GM18519 (cell line): ENCODE measurements around the gene ADIPOR1.
"Not testable (repeated sequence)": the region's sequence is repeated elsewhere in the genome, so short reads cannot be mapped to it uniquely, and the experiment has no call there.

Experiments used
- ATAC-seq: cut with Tn5 transposase; IDR thresholded peaks from one replicate; pipeline ENCODE4 v1.9.1; 2021; ENCODE audit warnings: mild to moderate bottlenecking, moderate library complexity; ENCODE audit not compliant: unreplicated experiment, low FRiP score

ADIPOR1 gene, protein sequence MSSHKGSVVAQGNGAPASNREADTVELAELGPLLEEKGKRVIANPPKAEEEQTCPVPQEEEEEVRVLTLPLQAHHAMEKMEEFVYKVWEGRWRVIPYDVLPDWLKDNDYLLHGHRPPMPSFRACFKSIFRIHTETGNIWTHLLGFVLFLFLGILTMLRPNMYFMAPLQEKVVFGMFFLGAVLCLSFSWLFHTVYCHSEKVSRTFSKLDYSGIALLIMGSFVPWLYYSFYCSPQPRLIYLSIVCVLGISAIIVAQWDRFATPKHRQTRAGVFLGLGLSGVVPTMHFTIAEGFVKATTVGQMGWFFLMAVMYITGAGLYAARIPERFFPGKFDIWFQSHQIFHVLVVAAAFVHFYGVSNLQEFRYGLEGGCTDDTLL

DNA sequence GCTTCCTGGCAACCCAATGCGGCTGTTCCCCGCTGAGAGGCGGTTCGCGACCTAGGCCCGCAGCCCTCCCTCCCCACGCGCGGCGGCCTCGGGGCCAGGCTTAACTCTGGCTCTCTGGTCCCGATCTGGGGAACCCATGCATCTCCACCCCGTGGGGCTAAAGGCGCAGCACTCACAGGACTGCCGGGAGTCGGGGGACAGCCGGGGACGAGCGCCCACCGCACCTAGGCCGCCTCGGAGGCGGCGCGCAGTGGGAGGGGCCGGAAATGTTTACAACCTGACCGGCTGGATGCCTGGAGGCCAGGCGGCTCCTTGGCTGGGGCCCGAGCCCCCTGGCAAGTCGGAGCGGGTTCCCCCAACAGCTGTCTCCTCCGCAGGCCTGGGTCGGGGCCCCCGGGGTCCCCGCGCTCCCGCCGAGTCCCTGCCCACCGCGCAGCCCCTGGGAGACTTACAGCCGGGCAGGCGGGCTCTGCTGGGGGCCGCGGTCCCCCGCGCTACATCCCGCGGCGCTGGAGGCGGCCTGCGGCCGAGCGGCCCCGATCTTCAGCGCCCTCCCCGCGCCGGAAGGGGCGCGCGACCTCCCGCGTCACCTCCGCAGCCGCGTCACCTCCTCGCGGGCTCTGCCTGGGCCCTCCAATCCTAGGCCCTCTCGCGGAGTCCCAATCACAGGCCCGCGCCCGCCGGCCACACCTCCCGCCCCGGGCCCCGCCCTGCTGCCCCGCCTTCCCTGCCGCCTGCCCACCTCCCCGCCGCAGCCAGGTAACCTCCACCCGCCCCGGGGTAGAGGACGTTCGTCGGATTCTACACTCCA lies at the start of gene ADIPOR1:
Gene ADIPOR1 (minus strand): TSS at position 580 of the 811 bp plus-strand sequence. CDS start 7,242 bp downstream, outside the sequence.
- peak; percentile 84 for ATAC-seq

DNA sequence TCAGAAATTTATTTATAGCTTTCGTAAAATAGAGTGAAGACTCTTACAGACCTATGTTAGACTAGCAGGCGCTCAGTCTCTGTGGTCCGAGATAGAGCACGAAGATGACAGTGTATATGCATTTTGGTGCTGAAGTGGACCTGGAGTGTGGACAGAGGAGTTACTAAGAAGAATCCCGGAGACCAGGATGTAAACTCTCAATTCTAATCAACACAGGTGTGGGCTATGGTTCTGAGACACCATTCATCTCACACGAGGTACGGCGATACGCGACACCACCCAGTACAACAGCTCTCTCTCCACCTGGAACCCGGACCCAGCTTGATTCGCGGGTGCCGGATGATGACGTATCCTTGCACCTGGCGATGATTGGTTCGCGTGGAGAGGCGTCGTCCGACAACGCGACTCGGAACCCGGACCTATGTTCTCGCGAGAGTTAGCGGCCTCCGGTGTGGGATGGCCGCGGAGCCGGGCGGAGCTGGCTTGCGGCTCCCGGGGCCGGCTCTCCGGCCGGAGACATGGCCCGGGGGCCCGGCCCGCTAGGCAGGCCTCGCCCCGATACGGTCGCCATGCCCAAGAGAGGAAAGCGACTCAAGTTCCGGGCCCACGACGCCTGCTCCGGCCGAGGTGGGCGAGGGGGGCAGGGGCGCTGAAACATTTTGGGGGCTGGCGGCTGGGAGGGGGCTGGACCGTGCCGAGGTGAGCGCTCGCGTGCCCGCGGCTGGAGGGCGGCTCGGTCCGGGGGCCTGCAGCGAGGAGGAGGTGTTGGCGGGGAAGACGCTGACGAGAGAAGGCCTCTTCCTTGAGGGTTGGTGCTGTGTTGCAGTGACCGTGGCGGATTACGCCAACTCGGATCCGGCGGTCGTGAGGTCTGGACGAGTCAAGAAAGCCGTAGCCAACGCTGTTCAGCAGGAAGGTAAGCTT lies 49.1 kb upstream of the ADIPOR1 start, which contains the start of gene TMEM183A:
Gene TMEM183A (plus strand): TSS at position 427 of the 924 bp plus-strand sequence. CDS start 92 bp downstream, at position 519.
- peak; percentile 76 for ATAC-seq

DNA sequence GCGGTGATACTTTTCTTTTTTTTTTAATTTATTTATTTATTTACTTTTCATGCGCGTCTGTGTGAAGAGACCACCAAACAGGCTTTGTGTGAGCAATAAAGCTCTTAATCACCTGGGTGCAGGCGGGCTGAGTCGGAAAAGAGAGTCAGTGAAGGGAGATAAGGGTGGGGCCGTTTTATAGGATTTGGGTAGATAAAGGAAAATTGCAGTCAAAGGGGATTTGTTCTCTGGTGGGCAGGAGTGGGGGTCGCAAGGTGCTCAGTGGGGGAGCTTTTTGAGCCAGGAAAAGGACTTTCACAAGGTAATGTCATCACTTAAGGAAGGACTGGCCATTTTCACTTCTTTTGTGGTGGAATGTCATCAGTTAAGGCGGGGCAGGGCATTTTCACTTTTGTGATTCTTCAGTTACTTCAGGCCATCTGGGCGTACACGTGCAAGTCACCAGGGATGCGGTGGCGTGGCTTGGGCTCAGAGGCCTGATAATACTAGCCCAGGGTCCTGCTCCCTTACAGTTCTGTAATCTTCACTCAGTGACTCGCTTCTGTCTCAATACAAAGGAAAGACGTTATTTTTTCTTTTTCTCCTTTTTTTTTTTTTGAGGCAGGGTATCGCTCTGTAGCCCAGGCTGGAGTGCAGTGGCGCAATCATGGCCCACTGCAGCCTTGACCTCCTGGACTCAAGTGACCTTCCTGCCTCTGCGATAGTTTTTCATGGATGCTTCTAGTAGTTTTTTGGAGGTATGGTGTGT lies 47.5 kb upstream of the ADIPOR1 start:
- ATAC-seq = not testable (repeated sequence)

DNA sequence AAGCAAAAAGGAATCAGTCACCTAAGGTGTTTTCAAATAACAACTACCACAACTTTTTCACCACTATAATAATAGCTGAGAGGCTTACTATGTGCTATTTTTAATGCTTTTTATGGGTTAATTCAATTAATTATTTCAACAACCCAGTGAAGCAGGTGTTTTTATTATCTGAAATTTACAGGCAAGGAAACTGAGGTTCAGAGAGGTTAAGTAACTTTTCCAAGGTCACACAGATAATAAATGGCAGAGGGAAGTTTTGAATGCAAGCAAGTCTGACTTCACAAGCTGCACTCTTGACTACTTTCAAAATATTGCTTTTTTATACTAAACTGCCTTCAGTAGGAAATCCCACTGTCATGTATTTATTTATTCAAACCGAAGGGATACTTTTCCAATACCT lies 44.8 kb upstream of the ADIPOR1 start:
- no peak for ATAC-seq

DNA sequence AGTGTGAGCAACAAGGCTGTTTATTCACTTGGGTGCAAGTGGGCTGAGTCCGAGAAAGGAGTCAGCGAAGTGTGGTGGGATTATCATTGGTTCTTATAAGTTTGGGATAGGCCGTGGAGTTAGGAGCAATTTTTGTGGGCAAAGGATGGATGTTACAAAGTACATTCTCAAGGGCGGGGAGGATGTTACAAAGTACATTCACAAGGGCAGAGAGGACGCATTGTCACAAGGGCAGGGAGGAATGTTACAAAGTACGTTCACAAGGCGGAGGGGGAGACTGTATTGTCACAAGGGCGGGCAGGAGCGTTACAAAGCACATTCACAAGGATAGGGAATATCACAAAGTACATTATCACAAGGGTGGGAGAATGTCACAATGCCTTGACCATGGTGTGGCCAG lies 43.9 kb upstream of the ADIPOR1 start:
- ATAC-seq = no peak

DNA sequence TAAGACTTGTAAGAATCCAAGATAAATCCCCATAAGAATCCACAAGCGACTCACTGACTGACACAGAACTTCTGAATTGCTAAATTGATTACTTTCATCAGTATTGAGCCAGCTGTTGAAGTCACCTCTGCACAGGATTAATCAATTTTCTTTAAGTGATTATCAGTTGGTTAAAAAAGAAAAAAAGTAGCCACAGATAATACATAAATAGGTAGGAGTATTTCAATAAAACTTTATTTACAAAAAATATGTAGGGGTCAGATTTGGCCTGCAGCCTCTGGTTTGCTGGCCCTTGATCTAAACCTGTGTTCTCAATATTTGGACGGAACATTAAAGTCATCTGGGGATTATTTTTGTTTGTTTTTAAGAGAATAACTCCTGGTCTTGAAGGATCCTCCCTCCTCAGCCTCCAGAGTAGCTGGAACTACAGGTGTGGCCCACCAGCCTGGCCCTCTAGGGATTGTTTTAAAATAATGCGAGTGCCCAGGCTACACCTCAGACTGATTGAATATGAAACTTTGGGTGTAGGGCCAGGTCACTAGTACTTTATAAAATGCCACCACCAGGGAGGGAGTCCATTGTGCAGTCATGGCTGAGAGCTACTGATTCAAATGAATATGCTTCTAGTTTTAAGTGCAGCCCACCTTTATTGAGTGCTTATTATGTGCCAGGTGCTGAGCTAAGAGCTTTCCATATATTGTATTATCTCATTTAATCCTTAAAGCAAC lies 42.3 kb upstream of the ADIPOR1 start:
- no peak for ATAC-seq

DNA sequence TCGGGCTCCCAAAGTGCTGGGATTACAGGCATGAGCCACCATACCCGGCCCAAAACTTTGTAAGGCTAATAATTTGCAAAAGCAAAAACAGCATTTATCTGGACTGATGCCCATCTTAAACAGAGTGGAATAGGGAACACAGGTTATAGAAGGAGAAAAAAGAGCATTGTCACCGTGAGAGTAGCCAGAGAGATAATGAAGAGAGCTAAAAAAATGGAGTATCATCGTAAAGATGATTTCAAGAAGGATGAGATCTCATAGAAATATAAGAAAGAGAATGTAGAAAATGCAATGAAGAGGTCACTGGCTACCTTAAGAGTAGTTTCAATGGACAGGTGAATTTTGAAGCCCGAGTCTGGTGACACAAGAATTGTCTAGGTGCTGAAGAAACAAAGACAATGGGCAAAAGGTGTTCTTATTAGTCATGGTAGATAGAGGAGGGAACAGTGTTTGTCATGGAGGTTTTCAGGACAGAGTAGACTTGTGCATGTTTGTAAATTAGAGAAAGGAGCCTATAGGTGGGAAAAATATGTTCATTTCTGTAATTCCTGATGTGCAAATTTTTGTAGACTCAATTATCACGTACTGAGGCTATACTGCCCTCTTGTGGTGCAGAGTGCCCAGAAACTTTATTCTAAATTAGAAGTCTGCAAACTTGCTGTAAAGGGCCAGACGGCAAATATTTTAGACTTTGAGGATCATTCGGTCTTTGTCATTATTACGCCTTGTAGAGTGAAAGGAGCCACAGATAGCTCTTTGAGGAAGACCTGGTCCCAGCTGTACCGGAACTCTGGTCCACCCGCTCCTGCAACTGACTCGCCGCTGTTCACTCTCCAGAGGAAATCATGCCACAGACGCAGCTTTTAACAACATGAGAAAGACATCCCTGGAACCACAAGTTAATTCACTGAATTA lies 41.0 kb upstream of the ADIPOR1 start:
- no peak for ATAC-seq

DNA sequence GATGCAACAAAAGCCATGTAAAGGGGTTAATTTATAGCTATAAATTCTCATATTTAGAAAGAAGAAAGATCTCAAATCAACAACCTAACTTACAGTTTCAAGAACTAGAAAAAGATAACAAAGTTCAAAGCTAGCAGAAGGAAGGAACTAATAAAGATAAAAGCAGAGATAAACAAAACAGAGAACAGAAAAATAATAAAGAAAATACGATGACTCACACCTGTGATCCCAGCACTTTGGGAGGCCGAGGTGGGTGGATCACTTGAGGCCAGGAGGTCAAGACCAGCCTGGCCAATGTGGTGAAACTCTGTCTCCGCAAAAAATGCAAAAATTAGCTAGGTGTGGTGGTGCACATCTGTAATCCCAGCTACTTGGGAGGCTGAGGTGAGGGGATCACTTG lies 36.6 kb upstream of the ADIPOR1 start:
- no peak for ATAC-seq

DNA sequence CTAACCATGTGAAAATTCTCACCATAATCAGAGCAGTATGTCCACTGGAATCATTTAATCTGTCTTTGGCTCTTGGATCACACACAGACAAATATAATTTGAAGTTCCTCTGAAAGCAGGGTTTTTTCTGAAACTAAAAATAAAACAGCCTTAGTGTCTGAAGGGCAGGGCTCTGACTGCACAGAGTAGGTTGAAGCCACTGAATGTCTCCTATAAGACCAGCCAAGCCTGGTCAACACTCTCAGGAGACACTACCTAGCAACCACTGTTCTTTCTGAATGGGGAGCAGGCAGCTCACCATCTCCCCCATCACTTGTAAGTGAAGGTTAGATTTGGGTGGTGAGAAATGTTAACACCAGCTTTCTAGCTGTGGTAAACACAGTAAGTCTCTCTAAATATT lies 33.0 kb upstream of the ADIPOR1 start:
- no peak for ATAC-seq

DNA sequence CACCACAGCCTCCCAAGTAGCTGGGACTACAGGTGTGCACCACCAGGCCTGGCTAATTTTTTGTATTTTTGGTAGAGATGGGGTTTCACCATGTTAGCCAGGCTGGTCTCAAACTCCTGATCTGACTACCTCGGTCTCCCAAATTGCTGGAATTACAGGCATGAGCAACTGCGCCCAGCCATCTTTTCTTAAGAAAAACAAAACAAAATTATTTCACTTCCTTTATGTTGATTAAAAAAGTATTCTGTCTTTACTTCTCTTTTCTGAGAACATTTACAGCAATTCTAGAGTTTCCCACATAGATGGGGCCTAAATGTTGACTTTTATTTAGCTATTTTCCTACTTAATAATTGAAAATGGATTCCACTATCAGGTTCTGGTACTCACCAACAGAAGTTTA lies 31.8 kb upstream of the ADIPOR1 start:
- no peak for ATAC-seq

DNA sequence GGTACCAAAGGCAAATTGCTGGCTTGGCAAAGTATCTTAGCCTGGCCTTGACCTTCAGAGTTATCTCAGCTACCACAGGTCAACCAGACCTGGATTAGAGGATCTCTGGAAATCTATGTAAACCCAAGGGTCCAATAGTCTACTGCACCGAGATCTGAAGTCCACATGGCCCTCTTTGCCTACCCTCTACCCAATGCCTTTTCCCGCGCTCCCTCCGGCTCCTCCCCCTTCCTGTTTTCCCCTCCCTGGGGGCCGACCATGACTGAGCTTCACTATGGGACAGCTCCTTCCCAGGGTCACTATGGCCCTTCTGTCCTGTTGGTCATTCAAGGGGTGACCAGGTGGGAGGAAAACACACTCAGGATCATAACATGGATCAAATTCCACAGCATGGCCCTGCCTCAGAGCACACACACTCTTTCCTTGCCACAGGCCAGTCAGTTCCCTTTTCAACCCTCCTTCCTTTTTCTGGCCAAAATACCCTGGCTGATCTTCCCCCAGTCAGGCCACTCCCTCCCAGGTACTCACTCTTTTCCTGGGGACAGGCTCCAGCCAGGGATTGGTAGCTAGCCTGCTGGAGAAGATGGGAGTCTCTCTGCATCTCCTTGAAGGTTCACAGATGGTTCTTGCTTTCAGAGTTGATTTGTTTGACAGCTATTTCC lies 29.9 kb upstream of the ADIPOR1 start:
- ATAC-seq = no peak

DNA sequence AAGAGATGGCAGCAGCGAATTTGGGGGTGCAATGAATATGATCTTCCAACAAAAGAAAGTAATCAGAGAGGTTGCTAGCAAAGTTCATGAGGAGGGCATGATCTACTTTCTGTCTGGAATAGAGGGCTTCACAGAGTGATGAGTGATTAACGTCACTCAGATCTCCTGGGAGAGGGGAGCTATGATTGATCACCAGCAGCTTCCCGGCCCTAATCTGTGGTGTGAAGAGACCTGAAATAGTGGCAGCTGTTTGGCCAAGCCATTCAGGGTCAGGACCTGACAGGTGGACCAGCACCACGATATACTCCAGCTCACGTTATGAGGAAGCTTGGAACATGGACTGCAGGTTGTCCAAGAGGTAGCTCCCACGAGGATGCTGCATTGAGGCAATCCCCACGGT lies 29.1 kb upstream of the ADIPOR1 start:
- ATAC-seq = no peak

DNA sequence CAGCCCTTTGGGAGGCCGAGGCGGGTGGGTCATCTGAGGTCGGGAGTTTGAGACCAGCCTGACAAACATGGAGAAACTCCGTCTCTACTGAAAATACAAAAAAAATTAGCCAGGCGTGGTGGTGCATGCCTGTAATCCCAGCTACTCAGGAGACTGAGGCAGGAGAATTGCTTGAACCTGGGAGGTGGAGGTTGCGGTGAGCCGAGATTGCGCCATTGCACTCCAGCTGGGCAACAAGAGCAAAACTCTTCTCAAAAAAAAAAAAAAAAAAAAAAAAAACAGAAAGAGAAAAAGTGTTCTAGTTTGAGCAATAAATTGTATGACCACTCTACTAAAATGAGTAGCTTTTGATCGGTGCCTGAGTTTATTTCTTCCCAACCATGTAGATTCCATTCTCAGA lies 28.0 kb upstream of the ADIPOR1 start:
- not testable (repeated sequence) for ATAC-seq

DNA sequence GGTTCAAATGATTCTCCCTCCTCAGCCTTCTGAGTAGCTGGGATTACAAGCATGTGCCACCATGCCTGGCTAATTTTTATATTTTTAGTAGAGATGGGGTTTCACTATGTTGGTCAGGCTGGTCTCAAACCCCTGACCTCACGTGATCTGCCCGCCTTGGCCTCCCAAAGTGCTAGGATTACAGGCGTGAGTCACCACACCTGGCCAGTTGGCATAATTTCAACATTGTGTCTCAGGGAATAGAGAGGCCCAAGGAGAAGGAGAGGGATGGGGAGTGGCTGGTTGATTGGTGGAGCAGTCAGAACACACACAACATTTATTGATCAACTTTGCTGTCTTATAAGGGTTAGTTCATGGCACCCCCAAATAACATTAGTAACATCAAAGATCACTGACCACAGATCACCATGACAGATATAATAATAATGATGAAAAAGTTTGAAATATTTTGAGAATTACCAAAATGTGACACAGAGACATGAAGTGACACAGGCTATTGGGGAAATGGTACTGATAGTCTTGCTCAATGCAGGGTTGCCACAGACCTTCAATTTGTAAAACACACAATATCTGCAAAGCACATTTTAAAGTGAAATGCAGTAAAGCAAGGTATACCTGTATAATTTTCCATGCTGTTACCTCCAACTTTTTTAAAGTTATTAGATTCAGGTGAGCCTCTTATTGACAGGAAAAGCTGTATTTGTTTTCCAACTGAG lies 24.8 kb upstream of the ADIPOR1 start:
- no peak for ATAC-seq

DNA sequence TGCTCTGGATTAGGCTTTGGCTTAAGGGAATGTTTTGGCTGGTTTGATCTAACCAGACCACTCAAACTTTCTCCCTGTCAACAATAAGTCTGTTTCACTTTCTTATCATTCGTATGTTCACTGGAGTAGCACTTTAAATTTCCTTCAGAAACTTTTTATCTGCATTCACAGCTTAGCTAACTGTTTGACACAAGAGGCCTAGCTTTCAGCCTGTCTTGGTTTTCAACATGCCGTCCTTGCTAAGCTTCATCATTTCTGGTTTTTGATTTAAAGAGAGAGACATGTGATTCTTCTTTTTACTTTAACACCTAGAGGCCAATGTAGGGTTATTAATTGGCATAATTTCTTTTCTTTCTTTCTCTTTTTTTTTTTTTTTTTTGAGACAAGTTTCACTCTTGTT lies 23.8 kb upstream of the ADIPOR1 start:
- no peak for ATAC-seq

DNA sequence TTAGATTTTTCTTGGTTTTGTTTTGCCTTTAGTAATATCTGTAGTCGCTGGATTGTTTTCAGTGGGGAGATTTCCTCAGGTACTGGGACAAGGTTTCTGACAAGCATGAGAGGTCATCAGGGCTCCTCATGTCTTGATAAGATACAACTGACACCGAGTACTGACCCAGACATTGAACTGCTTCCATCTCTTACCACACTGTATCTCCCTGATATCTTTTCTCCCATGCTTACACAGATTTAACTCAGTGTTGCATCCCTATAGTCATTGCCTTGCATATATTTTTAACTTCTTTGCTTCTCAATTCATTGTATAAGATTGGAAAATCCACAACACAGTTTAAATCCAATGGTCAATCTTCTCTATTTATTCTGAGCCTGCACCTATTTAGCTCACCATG lies 21.3 kb upstream of the ADIPOR1 start:
- no peak for ATAC-seq

DNA sequence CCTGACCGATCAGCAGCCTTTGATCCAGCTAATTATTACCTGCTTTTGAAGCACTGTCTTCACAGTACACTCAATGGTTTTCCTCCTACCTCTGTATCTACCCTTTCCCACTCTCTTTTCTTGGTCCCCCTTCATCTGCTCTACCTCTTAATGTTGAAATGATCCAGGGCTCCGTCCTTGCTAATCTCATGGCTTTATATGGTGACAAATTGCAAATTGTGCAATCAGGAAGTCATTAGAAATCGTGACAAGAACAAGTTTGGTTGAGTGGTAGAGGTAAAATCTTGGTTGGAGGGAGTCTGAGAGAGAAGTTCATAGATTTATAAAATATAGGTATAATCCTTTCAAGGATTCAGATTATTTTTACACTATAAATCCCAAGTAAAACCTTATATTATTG lies 18.5 kb upstream of the ADIPOR1 start:
- ATAC-seq = no peak
